HG03103 (cell line): ENCODE results near the gene ADAMTS3.

Experiments
- ATAC-seq: cut with Tn5 transposase; IDR thresholded peaks from one replicate; pipeline ENCODE4 v1.9.1; 2021; ENCODE audit warnings: low read depth; ENCODE audit not compliant: unreplicated experiment

Gene ADAMTS3

DNA sequence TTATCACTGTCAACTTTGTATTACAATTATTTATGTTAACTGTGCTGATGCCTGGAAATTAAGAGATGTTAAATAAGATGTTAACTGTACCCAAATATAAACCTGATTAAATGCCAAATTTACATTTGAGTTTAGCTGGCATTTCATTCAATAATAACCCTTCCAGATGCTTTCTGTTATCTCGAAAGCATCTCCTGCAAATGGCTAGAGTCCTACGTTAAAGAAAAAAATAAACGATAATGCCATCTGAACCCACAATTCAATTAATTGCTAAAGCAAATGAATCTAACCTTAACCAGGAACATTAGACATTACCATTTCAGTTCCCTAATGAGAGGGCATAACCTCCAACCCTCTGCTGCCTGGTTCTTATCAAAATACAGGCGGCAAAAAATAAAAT is 145.0 kb downstream of the ADAMTS3 start:
- ATAC-seq, result no peak

DNA sequence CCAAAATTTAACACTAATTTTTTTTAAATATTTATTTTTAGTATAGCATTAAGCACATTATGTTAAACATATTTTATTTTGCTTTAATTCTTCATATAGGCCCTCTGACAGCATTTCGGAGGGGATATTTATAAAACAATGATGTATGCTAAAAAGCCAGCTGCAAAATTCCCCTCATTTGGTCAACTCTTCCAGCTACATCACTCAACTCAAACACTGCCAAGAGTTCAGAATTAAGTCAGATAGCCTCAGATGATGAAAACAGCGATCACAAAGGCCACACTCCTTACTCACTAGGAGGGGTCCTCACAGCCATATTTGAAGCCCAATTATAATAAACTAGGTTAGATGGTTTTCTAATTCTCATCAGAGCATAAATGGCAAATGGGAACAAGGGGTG is 146.6 kb downstream of the ADAMTS3 start:
- ATAC-seq, result no peak

DNA sequence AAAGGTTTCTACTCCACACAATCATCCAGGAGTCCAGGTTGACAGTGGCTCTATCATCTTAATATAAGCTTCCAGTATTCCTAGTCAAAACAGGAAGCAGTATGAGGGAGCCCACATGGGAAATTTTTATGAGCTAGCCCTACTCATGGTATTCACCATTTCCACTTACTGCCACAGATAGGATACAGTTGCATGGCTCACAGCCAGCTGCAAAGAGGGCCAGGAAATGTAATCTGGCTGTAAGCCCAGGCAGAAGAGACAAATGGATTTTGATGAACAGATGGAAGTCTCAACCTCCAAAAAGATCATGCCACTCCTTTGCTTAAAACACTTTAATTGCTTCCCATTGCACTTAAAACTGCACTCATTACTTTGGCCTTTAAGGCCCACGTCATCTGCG is 150.6 kb downstream of the ADAMTS3 start:
- ATAC-seq, result no peak

DNA sequence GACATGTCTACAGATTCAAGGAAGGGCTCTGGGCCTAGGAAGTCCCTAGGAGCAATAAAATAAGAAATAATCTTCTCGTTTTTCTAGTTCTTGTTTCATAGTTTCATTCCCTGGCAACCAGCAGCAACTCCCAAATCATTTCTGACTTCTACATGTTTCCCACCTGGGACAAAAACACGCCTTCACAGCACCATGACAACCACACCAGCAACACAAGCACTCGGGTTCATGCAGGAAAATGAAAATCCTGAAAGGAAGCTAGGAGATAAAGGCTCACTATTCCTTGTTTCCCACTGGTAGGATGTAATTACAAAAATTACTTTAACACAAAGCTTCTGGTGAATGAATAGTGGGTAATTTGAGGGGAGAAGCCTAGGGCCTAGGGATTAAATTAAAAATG is 158.9 kb downstream of the ADAMTS3 start:
- ATAC-seq, result no peak

DNA sequence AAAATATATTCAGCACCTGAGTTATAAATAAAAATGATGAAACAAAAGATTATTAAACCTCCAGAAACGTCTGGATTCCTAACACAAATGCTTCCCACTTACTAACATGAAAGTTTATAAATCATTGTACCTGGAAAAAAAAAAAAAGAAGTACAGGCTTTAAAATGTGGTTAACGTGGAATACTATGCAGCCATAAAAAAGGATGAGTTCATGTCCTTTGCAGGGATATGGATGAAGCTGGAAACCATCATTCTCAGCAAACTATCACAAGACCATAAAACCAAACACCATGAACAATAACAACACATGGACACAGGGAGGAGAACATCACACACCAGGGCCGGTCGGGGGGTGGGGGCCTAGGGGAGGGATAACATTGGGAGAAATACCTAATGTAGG is 160.5 kb downstream of the ADAMTS3 start:
- ATAC-seq, result no peak

DNA sequence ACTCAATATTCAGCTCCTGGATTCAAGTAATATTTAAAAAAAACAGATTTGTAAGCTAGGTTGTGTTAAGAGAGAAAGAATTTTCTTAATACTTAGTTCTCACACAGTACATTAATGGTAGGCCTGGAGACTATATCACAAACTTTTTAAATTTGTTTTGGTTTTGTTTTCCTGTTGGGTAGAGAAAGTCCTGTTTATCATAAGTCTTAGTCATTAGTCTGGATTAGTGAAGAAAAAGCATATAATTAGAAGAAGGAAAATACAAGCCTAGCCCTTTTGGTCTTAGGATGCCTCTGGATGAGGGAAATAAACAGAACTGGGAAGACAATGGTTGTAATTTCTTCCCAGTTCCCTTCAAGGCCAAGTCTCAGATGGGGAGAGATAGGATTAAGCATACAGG is 163.6 kb downstream of the ADAMTS3 start:
- ATAC-seq, result no peak

DNA sequence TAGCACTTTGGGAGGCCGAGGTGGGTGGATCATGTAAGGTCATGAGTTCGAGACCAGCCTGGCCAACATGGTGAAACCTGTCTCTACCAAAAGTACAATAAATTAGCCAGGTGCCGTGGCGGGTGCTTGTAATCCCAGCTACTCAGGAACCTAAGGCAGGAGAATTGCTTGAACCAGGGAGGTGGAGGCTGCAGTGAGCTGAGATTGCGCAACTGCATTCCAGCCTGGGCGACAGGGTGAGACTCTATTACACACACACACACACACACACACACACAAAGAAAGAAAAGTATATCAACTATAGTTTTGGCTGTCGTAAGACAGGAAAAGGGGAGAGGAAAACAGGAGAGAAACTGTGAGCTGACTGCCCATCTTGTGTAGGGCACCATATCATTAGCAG is 171.7 kb downstream of the ADAMTS3 start:
- ATAC-seq, result no peak

DNA sequence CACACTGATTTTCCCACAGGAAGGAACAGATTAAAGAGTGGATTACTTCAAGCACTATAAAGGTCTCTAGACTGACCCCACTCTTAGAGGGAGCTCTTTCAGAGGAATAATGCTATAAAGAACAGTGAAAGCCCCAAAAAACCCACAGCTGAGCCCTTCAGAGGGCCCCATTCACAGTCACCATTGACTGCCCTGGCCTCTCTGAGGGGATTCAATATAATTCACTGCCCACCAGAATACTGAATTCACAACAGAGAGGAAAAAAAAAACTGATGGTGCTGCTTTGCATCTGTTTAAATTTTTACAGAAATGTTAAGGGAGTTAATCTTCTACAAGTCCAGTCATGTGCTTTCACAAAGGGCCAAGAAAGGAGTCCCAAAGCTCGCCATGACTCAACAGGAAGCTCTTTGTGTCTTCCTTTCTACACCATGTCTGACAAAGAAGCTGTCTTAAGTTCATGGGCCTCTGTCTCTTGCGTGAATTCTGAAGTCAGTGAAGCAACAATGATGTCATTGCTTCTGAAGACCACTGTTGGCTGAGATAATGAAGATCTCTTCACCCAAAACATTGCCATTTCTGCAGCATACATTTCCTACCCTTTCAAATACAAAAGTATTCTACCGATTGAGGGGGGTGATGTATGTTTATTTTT is 174.9 kb downstream of the ADAMTS3 start:
- no peak for ATAC-seq

DNA sequence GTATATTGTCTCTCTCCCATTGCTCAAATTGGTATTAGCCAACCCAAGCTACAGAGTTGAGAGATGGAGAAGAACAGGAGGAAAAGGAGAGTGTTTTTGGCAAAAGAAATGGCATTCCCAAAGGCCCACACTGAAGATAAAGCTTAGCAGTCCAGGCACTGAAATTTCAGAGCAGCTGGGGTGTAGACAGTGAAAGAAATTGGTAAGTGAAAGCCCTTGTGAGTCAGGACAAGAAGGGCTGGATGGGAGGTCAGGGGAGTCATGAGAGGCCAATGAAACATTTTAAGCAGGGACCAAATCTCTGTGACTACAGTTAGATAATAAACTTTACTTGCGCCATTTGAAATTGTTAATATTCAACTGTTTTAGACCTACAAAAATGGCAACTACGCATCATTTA is 177.7 kb downstream of the ADAMTS3 start:
- no peak for ATAC-seq

DNA sequence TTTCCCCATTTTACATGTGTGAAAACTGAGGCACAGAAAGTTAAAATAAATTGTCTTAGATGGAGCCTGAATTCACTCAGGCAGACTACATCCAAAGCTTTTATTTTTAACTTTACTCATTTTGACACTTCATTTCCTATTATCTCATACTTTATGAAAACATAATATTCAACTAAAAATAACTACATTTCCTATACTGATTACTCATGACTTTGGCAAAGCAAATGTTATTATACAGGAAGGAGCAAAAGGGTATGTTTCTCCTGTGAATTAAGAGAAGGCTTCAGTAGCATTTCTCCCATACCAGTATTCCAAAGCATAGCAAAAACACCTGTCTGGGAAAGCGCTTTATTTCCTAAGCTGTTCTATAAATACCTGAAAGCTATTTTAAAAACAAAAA is 178.6 kb downstream of the ADAMTS3 start:
- no peak for ATAC-seq

DNA sequence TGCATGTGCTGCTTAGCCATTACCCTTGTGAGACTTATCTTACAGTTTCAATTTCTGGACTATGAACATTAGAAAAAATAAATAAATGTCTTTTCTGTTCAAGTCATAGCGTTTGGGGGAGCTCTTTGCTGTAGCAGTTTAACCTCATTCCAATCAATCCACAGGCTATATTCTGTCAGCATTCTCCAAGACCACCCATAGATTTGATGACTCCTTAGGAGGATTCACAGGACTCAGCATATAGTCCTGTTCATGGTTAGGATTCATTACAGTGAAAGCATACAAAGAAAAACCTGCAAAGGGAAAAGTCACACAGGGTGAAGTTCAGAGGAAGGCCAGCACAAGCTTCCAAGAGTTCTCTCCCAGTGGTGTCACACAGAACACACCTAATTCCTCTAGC is 180.5 kb downstream of the ADAMTS3 start:
- no peak for ATAC-seq

DNA sequence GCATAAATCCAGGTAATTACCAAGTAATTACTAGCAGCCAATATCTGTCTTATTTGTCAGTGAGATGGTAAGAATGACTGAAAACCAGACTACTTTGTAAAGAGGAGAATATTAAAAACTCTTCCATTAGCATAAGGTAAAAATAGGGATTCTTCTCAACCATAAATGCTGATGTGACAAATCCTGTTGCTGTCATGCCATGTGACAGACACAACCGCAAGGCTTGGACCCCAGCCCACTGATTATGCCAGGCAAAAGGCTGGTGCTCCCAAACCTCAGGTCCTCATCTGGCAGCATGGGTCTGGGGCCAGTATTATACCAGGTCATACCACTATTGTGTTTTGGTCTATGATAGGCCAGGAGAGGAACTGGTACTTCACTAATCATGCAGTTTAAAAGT is 181.1 kb downstream of the ADAMTS3 start:
- ATAC-seq, result no peak

DNA sequence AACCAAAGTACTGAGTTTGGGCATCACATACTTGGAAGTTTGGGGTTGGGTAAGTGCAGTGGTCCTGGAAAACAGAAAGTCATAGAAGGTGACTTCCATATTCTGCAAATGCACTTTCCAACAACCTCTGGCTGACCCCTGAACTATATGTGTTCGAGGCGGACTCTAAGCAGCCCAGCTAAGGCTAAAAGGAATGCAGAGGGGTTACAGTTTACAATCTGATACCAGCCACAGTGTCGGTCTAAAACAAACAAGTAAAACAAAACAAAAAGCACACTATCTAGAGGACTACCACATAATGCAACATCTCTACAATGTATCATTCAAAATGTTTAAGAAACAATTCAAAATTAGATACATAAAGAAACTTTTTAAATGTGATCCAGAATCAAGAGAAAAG is 185.6 kb downstream of the ADAMTS3 start:
- no peak for ATAC-seq

DNA sequence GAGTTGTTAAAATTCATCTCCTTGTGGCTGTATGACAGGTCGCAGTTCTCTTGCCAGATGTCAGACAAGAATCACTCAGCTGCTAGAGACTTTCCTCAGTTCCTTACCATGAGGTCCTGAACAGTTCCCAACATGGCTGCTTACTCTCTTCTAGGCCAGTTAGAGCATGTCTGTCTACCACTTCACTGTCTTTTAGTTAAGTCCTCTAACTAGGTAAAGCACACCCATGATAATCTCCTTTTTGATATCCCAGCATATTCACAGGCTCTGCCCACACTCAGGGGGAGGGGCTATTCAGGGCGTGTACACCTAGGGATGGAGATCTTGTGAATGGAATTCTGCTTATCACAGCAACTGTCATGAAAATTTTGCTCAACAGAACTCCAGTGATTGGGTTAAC is 190.1 kb downstream of the ADAMTS3 start:
- no peak for ATAC-seq

DNA sequence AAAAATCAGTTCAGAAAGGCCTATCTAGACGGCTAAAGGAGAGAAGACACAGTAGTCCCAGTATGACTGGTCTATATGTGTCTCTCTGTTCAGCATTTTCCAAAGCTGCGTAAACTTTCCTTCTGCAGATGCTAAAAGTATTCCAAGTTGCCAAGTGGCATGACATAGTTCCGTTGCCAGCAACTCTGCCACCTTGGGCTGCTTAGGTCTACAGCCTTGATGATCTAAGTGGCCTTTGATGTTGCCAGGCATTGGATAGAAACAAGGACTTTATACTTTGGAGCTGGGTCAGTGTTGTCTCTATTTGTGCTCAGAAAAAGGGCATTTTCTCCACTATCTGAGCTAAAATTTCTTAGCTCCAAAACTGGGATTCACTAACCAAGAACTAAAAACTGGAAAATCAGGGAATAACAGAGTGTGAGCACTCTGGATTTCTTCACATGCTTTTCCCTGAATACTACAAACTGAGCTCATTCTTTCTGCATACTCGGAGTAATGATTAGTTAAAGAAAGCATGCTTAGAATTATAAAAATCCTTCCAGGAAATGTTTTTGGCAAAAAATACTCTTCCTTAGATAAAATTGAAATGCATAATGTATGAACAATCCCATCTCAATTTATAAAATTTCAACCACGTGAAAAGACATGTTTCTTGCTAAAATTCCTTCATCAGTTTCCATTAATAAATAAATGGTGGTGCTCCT is 191.4 kb downstream of the ADAMTS3 start:
- ATAC-seq, result no peak

DNA sequence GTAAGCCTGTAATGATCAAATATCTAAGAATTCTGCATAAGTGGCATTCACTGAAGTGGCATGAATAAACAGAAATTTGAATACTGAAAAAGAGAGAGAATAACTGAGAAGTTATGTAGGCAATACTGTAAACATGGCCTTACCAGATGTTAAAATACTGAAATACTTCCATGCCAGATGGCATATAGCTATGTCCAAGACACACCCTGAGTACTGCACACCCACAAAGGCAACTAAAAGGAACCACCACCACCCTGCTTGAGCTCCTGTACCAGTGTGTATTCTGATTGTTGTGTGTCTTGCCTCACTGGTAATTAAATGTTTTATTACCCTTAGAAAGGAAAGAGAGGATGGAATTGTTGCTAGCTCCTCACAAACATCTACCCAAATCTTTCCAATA is 192.1 kb downstream of the ADAMTS3 start:
- ATAC-seq, result no peak

DNA sequence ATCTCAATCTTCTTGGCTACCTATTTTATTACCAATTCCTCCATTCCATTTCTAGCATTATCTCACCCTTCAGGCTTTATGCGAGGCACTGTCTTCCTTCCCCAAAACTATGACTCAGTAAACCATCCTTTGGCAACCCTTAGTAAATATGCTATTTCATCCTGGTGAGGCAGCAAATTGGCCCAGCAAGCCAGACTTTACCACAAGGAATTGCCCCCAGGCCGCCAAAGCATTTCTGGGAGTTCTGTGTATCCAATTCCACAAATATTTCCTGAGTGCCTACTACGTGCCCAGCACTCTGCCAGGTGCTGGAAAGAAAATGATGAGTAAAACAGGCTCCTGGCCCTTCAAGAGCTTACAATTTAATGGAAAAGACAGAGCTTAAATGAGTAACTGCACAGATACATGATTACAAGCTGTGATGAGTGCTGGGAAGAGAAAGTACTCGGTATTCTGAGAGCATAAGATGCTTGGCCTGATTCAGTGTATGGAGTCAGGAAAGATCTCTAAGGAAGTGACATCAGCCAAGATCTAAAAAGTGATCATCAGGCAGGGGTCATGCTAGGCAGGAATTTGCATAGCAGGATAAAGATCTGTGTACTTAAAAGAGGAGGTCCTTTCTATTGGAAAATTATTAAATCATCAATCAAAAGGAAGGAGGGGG is 193.8 kb downstream of the ADAMTS3 start:
- no peak for ATAC-seq

DNA sequence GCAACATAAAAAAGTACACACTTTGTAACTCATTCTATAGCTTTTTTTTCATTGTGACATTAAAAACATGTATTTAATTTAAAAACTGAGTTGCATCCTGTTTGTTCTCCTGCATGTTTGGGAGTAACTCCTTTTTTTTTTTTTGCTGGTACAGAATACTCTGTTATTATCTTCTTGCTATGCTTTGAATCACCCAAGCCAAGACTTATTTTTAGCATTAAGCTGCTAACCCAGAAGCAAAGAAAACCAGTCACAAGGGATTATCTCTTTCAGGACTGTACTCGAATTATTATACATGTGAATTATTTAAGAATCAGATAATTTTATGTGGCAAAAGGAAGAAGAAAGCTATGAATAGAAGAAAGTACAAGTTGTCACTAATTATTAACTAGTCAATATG is 194.9 kb downstream of the ADAMTS3 start:
- no peak for ATAC-seq

DNA sequence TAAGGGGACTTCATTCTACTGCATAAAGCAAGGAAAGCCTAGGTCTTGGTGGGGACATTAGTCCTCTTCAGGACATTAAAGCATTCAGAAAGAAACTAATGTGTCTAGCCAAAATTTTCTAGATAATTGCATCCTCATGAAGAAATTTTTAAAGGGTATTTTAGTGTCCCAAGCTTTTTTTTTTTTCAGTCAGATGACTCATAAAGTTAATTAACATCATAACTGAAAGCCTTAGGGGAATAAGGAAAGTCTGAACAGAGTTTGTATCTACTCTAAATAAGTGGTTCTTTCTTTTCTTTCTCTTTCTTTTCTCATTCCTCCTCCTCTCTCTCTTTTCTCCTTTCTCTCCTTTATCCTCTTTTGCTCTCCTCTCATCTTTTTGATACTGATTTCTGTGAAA is 202.4 kb downstream of the ADAMTS3 start:
- no peak for ATAC-seq

DNA sequence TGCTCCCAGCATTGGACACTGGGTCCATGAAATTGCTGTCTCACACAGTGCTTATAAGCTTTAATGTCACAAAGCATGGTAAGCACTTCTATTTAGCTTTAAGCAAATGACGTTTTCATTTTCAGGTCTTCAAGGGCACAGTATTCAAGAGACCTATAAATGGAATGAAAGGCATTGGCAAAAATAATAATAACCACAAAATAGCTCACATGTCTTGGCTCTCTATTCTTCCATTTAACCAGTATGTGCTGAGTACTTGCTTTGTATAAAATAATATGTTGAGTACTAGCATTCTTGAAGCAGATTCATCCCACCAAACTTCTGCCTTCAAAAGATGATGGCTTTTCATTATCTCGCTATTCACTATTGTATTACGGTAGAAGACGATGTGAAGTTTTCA is 203.0 kb downstream of the ADAMTS3 start:
- ATAC-seq, result no peak

DNA sequence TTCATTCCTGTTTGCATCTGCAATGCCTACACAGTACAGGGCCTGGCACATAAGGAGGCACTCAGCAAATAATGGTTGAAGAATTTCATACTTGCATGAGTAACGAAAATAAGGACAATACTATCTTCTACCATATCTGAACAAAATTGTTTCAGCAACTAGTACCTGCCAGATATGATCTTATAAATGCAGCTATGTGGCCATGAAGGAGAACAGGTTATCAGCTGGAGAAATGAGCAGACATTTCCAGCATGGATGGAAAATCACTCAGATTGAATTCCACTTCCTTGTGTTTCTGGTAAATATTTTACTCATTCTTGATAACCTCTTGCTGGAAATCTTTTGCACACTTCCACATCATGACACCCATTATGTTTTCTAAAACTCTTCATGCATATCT is 204.0 kb downstream of the ADAMTS3 start:
- no peak for ATAC-seq

DNA sequence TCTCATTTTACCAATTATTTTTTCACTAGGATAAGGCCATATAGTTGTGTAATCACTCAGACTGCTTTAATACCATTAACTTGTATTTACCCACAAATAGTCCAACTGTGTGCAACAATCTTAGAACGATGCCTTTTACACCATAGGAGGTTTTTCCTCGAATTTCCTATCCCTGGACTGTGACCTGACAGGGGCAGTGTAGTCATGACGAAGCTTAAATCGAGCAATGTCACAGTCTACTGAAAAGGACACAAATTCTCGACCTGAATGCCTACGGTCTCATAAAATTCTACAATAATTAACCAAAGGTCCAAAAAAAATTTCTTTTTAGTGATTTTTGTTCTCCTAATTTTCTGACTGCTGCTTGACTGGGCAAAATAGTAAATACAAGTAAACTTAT is 208.9 kb downstream of the ADAMTS3 start:
- ATAC-seq, result no peak
